ENCODE measurements around the gene MAPK11.

Gene MAPK11

GRCh38 chr22:50316114-50317065, 46.2 kb upstream of the MAPK11 start:
- no peak for FAIRE-seq
- no peak for DNase-seq (ENCODE audit: insufficient read length, low spot score)
- TF ChIP-seq CTCF (IDR thresholded peaks at IDR 0.05; ENCODE audit: insufficient read depth, missing control alignments) = no peak

- no peak for DNase-seq (ENCODE audit: insufficient read length, low spot score)
- no peak for FAIRE-seq
- TF ChIP-seq CTCF (IDR thresholded peaks at IDR 0.05; ENCODE audit: insufficient read depth, missing control alignments) = no peak
These were observed 45.3 kb upstream of the MAPK11 start for GRCh38 chr22:50315289-50316113.

- DNase-seq (ENCODE audit: insufficient read length, low spot score) (no peak), FAIRE-seq (no peak)
- TF ChIP-seq CTCF (IDR thresholded peaks at IDR 0.05; ENCODE audit: insufficient read depth, missing control alignments) = no peak
These were observed 44.5 kb upstream of the MAPK11 start for GRCh38 chr22:50314455-50315288.

GRCh38 chr22:50314081-50314454, 43.9 kb upstream of the MAPK11 start:
- no peak for DNase-seq (ENCODE audit: insufficient read length, low spot score)
- no peak for FAIRE-seq
- no peak for TF ChIP-seq CTCF (IDR thresholded peaks at IDR 0.05; ENCODE audit: insufficient read depth, missing control alignments)

- FAIRE-seq (no peak), DNase-seq (ENCODE audit: insufficient read length, low spot score) (no peak)
- no peak for TF ChIP-seq CTCF (IDR thresholded peaks at IDR 0.05; ENCODE audit: insufficient read depth, missing control alignments)
These were observed 43.4 kb upstream of the MAPK11 start for GRCh38 chr22:50313600-50313999.

- no peak for TF ChIP-seq CTCF (IDR thresholded peaks at IDR 0.05; ENCODE audit: insufficient read depth, missing control alignments)
- no peak for DNase-seq (ENCODE audit: insufficient read length, low spot score)
- no peak for FAIRE-seq
These were observed 42.8 kb upstream of the MAPK11 start for GRCh38 chr22:50313021-50313420.
